Subcutaneous adipose tissue (tissue), 4 donors: Measurements from ENCODE around the gene DCANP1. TPM values are rescaled to one million over a fixed set of nuclear protein-coding genes. Genes with fewer than 3 reads are reported as not detected.

Source experiments
- CTCF ChIP-seq: fragments of 450-650 bp; IDR thresholded peaks from one replicate; pipeline ENCODE4 v1.5.1; 2016; ENCODE audit warnings: low read depth, mild to moderate bottlenecking, control low read depth, antibody characterized with exemption, moderate library complexity
- total RNA-seq, 4 donors: library from RNA; depleted of rRNA; stranded (reverse); fragments of >200 nt; gene quantifications; one replicate each; pipeline ENCODE4 v1.1.0, GENCODE V29; 2016

Gene DCANP1
- total RNA-seq, 4 donors from 2014 or later = 0.17 TPM; not detected in 3

GRCh38 chr5:135441919-135442318, 5.2 kb downstream of the DCANP1 start:
- no peak for TF ChIP-seq CTCF

GRCh38 chr5:135441350-135441831, 5.8 kb downstream of the DCANP1 start:
- no peak for TF ChIP-seq CTCF

GRCh38 chr5:135440916-135441315, 6.2 kb downstream of the DCANP1 start:
- no peak for TF ChIP-seq CTCF

- TF ChIP-seq CTCF = no peak
These were observed 7.6 kb downstream of the DCANP1 start for GRCh38 chr5:135439231-135440205.

- TF ChIP-seq CTCF = no peak
These were observed 8.4 kb downstream of the DCANP1 start for GRCh38 chr5:135438636-135439221.

GRCh38 chr5:135437796-135438560, 9.2 kb downstream of the DCANP1 start:
- TF ChIP-seq CTCF = no peak

- no peak for TF ChIP-seq CTCF
These were observed 9.7 kb downstream of the DCANP1 start for GRCh38 chr5:135437422-135437795.
